WTC11 (cell line): Measurements from ENCODE around the gene ADAM30. TPM values are rescaled to one million over a fixed set of nuclear protein-coding genes. Genes with fewer than 3 reads are reported as not detected.

Source experiments
- ATAC-seq: fragments of 200-7000 bp; cut with Tn5 transposase; 2 replicates; pipeline ENCODE4 v1.10.0; 2021; ENCODE audit warnings: mild to moderate bottlenecking, moderate library complexity
- CTCF ChIA-PET: fragments of 300-600 bp; sonication (Branson Sonifier 250); formaldehyde crosslinking; loops from one replicate; lab custom pipeline; 2021; ENCODE audit warnings: antibody characterized with exemption; lab: Charles Lee
- POLR2A ChIA-PET: fragments of 350-600 bp; sonication (Branson Sonifier 250); formaldehyde crosslinking; loops from one replicate; lab custom pipeline; 2021; ENCODE audit warnings: antibody characterized with exemption; lab: Charles Lee
- DNase-seq: peaks from one replicate; pipeline ENCODE4 v3.0.0; 2021; ENCODE audit warnings: low spot score
- H3K27ac Mint-ChIP-seq: 2 replicates; pipeline ENCODE4 v1.8.0; 2021; ENCODE audit warnings: mixed read lengths
- H3K27me3 Mint-ChIP-seq: 2 replicates; pipeline ENCODE4 v1.8.0; 2021; ENCODE audit warnings: low read depth, mild to moderate bottlenecking, moderate library complexity, mixed read lengths
- H3K36me3 Mint-ChIP-seq: 2 replicates; pipeline ENCODE4 v1.8.0; 2021; ENCODE audit warnings: mixed read lengths
- H3K4me1 Mint-ChIP-seq: 2 replicates; pipeline ENCODE4 v1.8.0; 2022; ENCODE audit warnings: mixed read lengths
- H3K4me3 Mint-ChIP-seq: 2 replicates; pipeline ENCODE4 v1.8.0; 2021; ENCODE audit warnings: mild to moderate bottlenecking, moderate library complexity, mixed read lengths
- H3K9me3 Mint-ChIP-seq: 2 replicates; pipeline ENCODE4 v1.8.0; 2021; ENCODE audit warnings: mixed read lengths
- ATF6 ChIP-seq: sonication (generic); formaldehyde crosslinking; IDR thresholded peaks from 2 replicates; pipeline ENCODE4 v1.8.1; 2023; ENCODE audit warnings: mild to moderate bottlenecking, missing genetic modification reagents
- ETV6 ChIP-seq: sonication (generic); formaldehyde crosslinking; IDR thresholded peaks from 2 replicates; pipeline ENCODE4 v1.8.1; 2022; ENCODE audit warnings: mild to moderate bottlenecking, missing genetic modification reagents
- FOXJ3 ChIP-seq: sonication (generic); formaldehyde crosslinking; IDR thresholded peaks from 2 replicates; pipeline ENCODE4 v1.9.0; 2021; ENCODE audit warnings: missing genetic modification reagents, mild to moderate bottlenecking, borderline replicate concordance
- FOXP4 ChIP-seq: sonication (generic); formaldehyde crosslinking; IDR thresholded peaks from 2 replicates; pipeline ENCODE4 v1.8.0; 2022; ENCODE audit warnings: mild to moderate bottlenecking, missing genetic modification reagents
- GRHL2 ChIP-seq: fragments of 250-450 bp; sonication (Bioruptor Pico); IDR thresholded peaks from 2 replicates; pipeline ENCODE4 v1.8.0; 2022; ENCODE audit warnings: mild to moderate bottlenecking, moderate library complexity; ENCODE audit not compliant: insufficient replicate concordance, severe bottlenecking
- JUN ChIP-seq: sonication (generic); formaldehyde crosslinking; IDR thresholded peaks from 2 replicates; pipeline ENCODE4 v1.8.0; 2023; ENCODE audit warnings: mild to moderate bottlenecking, missing genetic modification reagents
- KAT7 ChIP-seq: sonication (generic); formaldehyde crosslinking; IDR thresholded peaks from 2 replicates; pipeline ENCODE4 v1.8.1; 2023; ENCODE audit warnings: missing genetic modification reagents, mild to moderate bottlenecking, borderline replicate concordance
- NFYB ChIP-seq: sonication (generic); formaldehyde crosslinking; conservative IDR thresholded peaks from 2 replicates; pipeline ENCODE4 v1.8.0; 2022; ENCODE audit warnings: low read depth, missing genetic modification reagents
- NR3C1 ChIP-seq: sonication (generic); formaldehyde crosslinking; conservative IDR thresholded peaks from 2 replicates; pipeline ENCODE4 v1.8.1; 2023; ENCODE audit warnings: low read depth, mild to moderate bottlenecking, missing genetic modification reagents
- PRRX2 ChIP-seq: fragments of 250-450 bp; sonication (Bioruptor Pico); IDR thresholded peaks from 2 replicates; pipeline ENCODE4 v1.8.0; 2021; ENCODE audit warnings: mild to moderate bottlenecking
- TCF7 ChIP-seq: sonication (generic); formaldehyde crosslinking; IDR thresholded peaks from 2 replicates; pipeline ENCODE4 v1.8.0; 2022; ENCODE audit warnings: mild to moderate bottlenecking, low read depth, missing genetic modification reagents, moderate library complexity
- TP53 ChIP-seq: sonication (generic); formaldehyde crosslinking; IDR thresholded peaks from 2 replicates; pipeline ENCODE4 v1.8.1; 2023; ENCODE audit warnings: mild to moderate bottlenecking, missing genetic modification reagents
- ZBTB21 ChIP-seq: sonication (generic); formaldehyde crosslinking; IDR thresholded peaks from 2 replicates; pipeline ENCODE4 v1.8.1; 2023; ENCODE audit warnings: mild to moderate bottlenecking, missing genetic modification reagents, borderline replicate concordance
- ZNF263 ChIP-seq: sonication (generic); formaldehyde crosslinking; IDR thresholded peaks from 2 replicates; pipeline ENCODE4 v1.8.1; 2022; ENCODE audit warnings: low read depth, mild to moderate bottlenecking, moderate library complexity, missing genetic modification reagents
- ZNF317 ChIP-seq: sonication (generic); formaldehyde crosslinking; IDR thresholded peaks from 2 replicates; pipeline ENCODE4 v1.8.1; 2023; ENCODE audit warnings: low read depth, mild to moderate bottlenecking, moderate library complexity, missing genetic modification reagents, borderline replicate concordance
- ZNF423 ChIP-seq: fragments of 250-450 bp; sonication (Bioruptor Pico); IDR thresholded peaks from 2 replicates; pipeline ENCODE4 v2.1.2; 2022; ENCODE audit warnings: mild to moderate bottlenecking, moderate library complexity
- ZNF512 ChIP-seq: sonication (generic); formaldehyde crosslinking; IDR thresholded peaks from 2 replicates; pipeline ENCODE4 v1.8.1; 2022; ENCODE audit warnings: missing genetic modification reagents, borderline replicate concordance
- total RNA-seq: library from RNA; stranded (reverse); gene quantifications from 3 replicates; pipeline ENCODE4 v1.2.3, GENCODE V29; 2021
- TF ChIP-seq, protein P1 (sequence below): fragments of 250-450 bp; sonication (Bioruptor Pico); IDR thresholded peaks from 2 replicates; pipeline ENCODE4 v1.8.0; 2021; ENCODE audit warnings: mild to moderate bottlenecking
- TF ChIP-seq, protein P2 (sequence below): sonication (generic); formaldehyde crosslinking; IDR thresholded peaks from 2 replicates; pipeline ENCODE4 v1.8.0; 2022; ENCODE audit warnings: mild to moderate bottlenecking, missing genetic modification reagents

The ADAM30 gene
- total RNA-seq, 1 experiment from 2014 or later, result not detected

- no peak for ATAC-seq
- no peak for TF ChIP-seq TP53 (CRISPR knock-in tag)
- TF ChIP-seq ZNF263 (CRISPR knock-in tag), result no peak
- TF ChIP-seq ZNF423, result no peak
- no peak for TF ChIP-seq ZNF512 (CRISPR knock-in tag)
- CTCF ChIA-PET, result interaction anchor here (1.4 to 2.3 kb wide), 2 partner anchors 7 to 45 kb away, joined by 6 to 14 read pairs; partner anchors contain the start of gene ADAM30
- peaks cover 6% of the 10 kb centered on the region for H3K27me3 Mint-ChIP-seq
- DNase-seq, result no peak
- H3K4me1 Mint-ChIP-seq, result no peaks in the 10 kb centered on the region
- H3K4me3 Mint-ChIP-seq, result no peak overlapping the region
- POLR2A ChIA-PET, result no interaction called here
- H3K9me3 Mint-ChIP-seq, result no peaks in the 10 kb centered on the region
- H3K27ac Mint-ChIP-seq, result no peak overlapping the region
- no peaks in the 10 kb centered on the region for H3K36me3 Mint-ChIP-seq
These were observed 7.1 kb upstream of the ADAM30 start for GRCh38 chr1:119903443-119903835.

- Mint-ChIP-seq H3K36me3 (no peaks in the 10 kb centered on the region), H3K4me1 (no peaks in the 10 kb centered on the region), H3K9me3 (no peaks in the 10 kb centered on the region), H3K4me3 (no peak overlapping the region), H3K27me3 (peaks cover 6% of the 10 kb centered on the region), H3K27ac (no peak overlapping the region)
- ATAC-seq, result no peak
- no peak for DNase-seq
- no peak for TF ChIP-seq ETV6 (CRISPR knock-in tag)
- TF ChIP-seq FOXJ3, result no peak
- TF ChIP-seq TCF7 (CRISPR knock-in tag), result no peak
- TF ChIP-seq GRHL2 (CRISPR knock-in tag), result no peak
- TF ChIP-seq, protein P1, sequence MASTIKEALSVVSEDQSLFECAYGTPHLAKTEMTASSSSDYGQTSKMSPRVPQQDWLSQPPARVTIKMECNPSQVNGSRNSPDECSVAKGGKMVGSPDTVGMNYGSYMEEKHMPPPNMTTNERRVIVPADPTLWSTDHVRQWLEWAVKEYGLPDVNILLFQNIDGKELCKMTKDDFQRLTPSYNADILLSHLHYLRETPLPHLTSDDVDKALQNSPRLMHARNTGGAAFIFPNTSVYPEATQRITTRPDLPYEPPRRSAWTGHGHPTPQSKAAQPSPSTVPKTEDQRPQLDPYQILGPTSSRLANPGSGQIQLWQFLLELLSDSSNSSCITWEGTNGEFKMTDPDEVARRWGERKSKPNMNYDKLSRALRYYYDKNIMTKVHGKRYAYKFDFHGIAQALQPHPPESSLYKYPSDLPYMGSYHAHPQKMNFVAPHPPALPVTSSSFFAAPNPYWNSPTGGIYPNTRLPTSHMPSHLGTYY, result no peak
- no peak for TF ChIP-seq JUN (CRISPR knock-in tag)
- TF ChIP-seq, protein P2, sequence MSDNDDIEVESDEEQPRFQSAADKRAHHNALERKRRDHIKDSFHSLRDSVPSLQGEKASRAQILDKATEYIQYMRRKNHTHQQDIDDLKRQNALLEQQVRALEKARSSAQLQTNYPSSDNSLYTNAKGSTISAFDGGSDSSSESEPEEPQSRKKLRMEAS (CRISPR knock-in tag), result no peak
- ChIA-PET POLR2A (no interaction called here), CTCF (interaction anchor here (0.7 kb wide), 1 partner anchor 94 kb away, joined by 3 read pairs; no protein-coding TSS in a partner anchor)
These were observed 6.6 kb upstream of the ADAM30 start for GRCh38 chr1:119902775-119903442.

GRCh38 chr1:119898981-119899720, 2.8 kb upstream of the ADAM30 start:
- ChIA-PET CTCF (interaction anchor here (1.8 to 4.5 kb wide), 2 partner anchors 13 to 29 kb away, joined by 4 to 40 read pairs; no protein-coding TSS in a partner anchor), POLR2A (no interaction called here)
- Mint-ChIP-seq H3K9me3 (no peaks in the 10 kb centered on the region), H3K27ac (no peak overlapping the region), H3K36me3 (no peaks in the 10 kb centered on the region), H3K4me3 (no peak overlapping the region), H3K4me1 (peaks cover 3% of the 10 kb centered on the region; the same call in 1 of the 2 replicates), H3K27me3 (peaks cover 8% of the 10 kb centered on the region)
- ATAC-seq (no peak), DNase-seq (no peak)
- no peak for TF ChIP-seq KAT7 (CRISPR knock-in tag)
- no peak for TF ChIP-seq ZBTB21
- no peak for TF ChIP-seq NR3C1 (CRISPR knock-in tag)
- TF ChIP-seq PRRX2, result no peak
- TF ChIP-seq ATF6 (CRISPR knock-in tag), result no peak
- no peak for TF ChIP-seq ZNF317 (CRISPR knock-in tag)
- TF ChIP-seq, protein P2 (CRISPR knock-in tag), result no peak
- TF ChIP-seq FOXP4 (CRISPR knock-in tag), result no peak
- no peak for TF ChIP-seq NFYB (CRISPR knock-in tag)
